ENCODE measurements around the gene LRMDA. TPM values are rescaled to one million over a fixed set of nuclear protein-coding genes. Genes with fewer than 3 reads are reported as not detected.

LRMDA gene
- total RNA-seq, 2 experiments from 2014 or later: not detected

GRCh38 chr10:76023007-76023406, 591.6 kb downstream of the LRMDA start:
- no peaks in the 10 kb centered on the region for H3K9me3 Mint-ChIP-seq
- no peaks in the 10 kb centered on the region for H3K4me1 Mint-ChIP-seq (ENCODE audit: low read depth)
- Histone ChIP-seq H3K4me1 (ENCODE audit: insufficient read depth, low read length) (no peaks in the 10 kb centered on the region), H3K4me3 (ENCODE audit: low read length) (no peak overlapping the region), H3K27ac (ENCODE audit: low read depth in 1 of 2, low read length in 2 of 2) (no peak overlapping the region), H3K27me3 (ENCODE audit: control insufficient read depth in 1 of 2, insufficient read depth in 2 of 2, low read length in 2 of 2) (no peaks in the 10 kb centered on the region), H3K9me3 (ENCODE audit: control insufficient read depth in 1 of 2, insufficient read depth in 1 of 2, low read length in 2 of 2) (peaks cover 0 to 4% of the 10 kb centered on the region in 2 experiments), H3K36me3 (ENCODE audit: insufficient read depth, low read length) (no peaks in the 10 kb centered on the region)
- ATAC-seq (ENCODE audit: poor library complexity) (no peak), DNase-seq (no peak)
- intact Hi-C loops (cut with DNase I, micrococcal nuclease): no loop called here
- H3K27ac Mint-ChIP-seq: no peak overlapping the region
- ChIA-PET CTCF (no interaction called here), POLR2A (no interaction called here)
- no peak overlapping the region for H3K4me3 Mint-ChIP-seq
- no peaks in the 10 kb centered on the region for H3K36me3 Mint-ChIP-seq (ENCODE audit: low read depth)
- no peak for TF ChIP-seq CTCF (IDR thresholded peaks at IDR 0.05)
- H3K27me3 Mint-ChIP-seq: no peaks in the 10 kb centered on the region

DNA sequence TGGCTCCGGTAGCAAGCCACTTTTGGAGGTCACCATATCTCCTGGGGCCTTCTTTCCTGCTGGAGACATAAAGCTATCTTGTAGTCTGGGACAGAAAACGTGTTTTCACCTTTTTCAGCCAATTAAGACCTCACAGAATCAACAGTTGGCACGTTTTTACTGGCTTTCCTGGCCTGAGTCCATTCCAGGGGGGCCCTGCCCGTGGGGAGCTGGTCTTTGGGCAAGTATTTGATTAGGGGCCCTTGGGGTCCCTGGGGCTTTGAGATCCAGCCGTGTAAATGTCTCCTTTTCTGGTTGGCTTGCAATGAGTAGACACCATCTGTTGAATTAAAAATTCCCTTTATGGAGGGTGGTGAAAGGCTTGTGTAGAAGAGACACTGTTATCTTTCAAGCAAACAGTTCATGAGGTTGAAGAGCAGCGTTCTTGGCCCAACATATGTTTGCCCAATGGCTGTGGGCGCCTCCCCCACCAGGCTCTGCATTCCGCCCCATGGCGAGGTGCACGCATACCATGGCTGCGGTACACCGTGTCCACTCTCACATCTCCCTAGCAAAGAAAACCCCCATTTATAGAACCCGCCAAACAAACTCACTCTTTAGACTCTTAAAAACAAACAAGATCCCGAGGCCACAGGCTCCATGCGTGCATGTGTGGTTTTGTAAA, 593.2 kb downstream of the LRMDA start:
- no peaks in the 10 kb centered on the region for H3K27me3 ChIP-seq (ENCODE audit: control insufficient read depth in 1 of 2, insufficient read depth in 2 of 2, low read length in 2 of 2)
- no peak overlapping the region for H3K27ac Mint-ChIP-seq
- CTCF ChIA-PET: no interaction called here

GRCh38 chr10:76025124-76025477, 593.7 kb downstream of the LRMDA start:
- no peaks in the 10 kb centered on the region for H3K36me3 Mint-ChIP-seq (ENCODE audit: low read depth)
- Histone ChIP-seq H3K9me3 (ENCODE audit: control insufficient read depth in 1 of 2, insufficient read depth in 1 of 2, low read length in 2 of 2) (peaks cover 0 to 4% of the 10 kb centered on the region in 2 experiments), H3K27ac (ENCODE audit: low read depth in 1 of 2, low read length in 2 of 2) (no peak overlapping the region), H3K36me3 (ENCODE audit: insufficient read depth, low read length) (no peaks in the 10 kb centered on the region), H3K4me3 (ENCODE audit: low read length) (no peak overlapping the region), H3K27me3 (ENCODE audit: control insufficient read depth in 1 of 2, insufficient read depth in 2 of 2, low read length in 2 of 2) (no peaks in the 10 kb centered on the region), H3K4me1 (ENCODE audit: insufficient read depth, low read length) (no peaks in the 10 kb centered on the region)
- no peak for ATAC-seq (ENCODE audit: poor library complexity)
- DNase-seq: no peak
- no peaks in the 10 kb centered on the region for H3K4me1 Mint-ChIP-seq (ENCODE audit: low read depth)
- H3K27me3 Mint-ChIP-seq: no peaks in the 10 kb centered on the region
- TF ChIP-seq CTCF (IDR thresholded peaks at IDR 0.05): no peak
- no peaks in the 10 kb centered on the region for H3K9me3 Mint-ChIP-seq
- no peak overlapping the region for H3K4me3 Mint-ChIP-seq
- intact Hi-C loops (cut with DNase I, micrococcal nuclease): no loop called here
- POLR2A ChIA-PET: no interaction called here
- CTCF ChIA-PET: no interaction called here
- no peak overlapping the region for H3K27ac Mint-ChIP-seq

More for the DNA sequence above, 593.2 kb downstream of the LRMDA start:
- DNase-seq: no peak
- Mint-ChIP-seq H3K36me3 (ENCODE audit: low read depth) (no peaks in the 10 kb centered on the region), H3K9me3 (no peaks in the 10 kb centered on the region), H3K4me1 (ENCODE audit: low read depth) (no peaks in the 10 kb centered on the region), H3K4me3 (no peak overlapping the region), H3K27me3 (no peaks in the 10 kb centered on the region)
- intact Hi-C loops (cut with DNase I, micrococcal nuclease): no loop called here
- Histone ChIP-seq H3K9me3 (ENCODE audit: control insufficient read depth in 1 of 2, insufficient read depth in 1 of 2, low read length in 2 of 2) (peaks cover 0 to 4% of the 10 kb centered on the region in 2 experiments), H3K4me1 (ENCODE audit: insufficient read depth, low read length) (no peaks in the 10 kb centered on the region), H3K4me3 (ENCODE audit: low read length) (no peak overlapping the region), H3K27ac (ENCODE audit: low read depth in 1 of 2, low read length in 2 of 2) (no peak overlapping the region), H3K36me3 (ENCODE audit: insufficient read depth, low read length) (no peaks in the 10 kb centered on the region)
- no peak for ATAC-seq (ENCODE audit: poor library complexity)
- POLR2A ChIA-PET: no interaction called here
- TF ChIP-seq CTCF (IDR thresholded peaks at IDR 0.05): no peak
